SK-N-SH (cell line): ENCODE data around the gene ELL3. TPM values are rescaled to one million over a fixed set of nuclear protein-coding genes. Genes with fewer than 3 reads are reported as not detected.

Experiments used
- CTCF ChIA-PET: fragments of 300-600, 350-600 bp; formaldehyde crosslinking; extraction: SDS; loops from one replicate; lab custom pipeline; 2021; lab: Yijun Ruan, JAX
- POLR2A ChIA-PET: fragments of 350-600 bp; sonication (Branson Sonifier 250); formaldehyde crosslinking; extraction: SDS; loops from one replicate; lab custom pipeline; 2020; ENCODE audit warnings: antibody characterized with exemption, inconsistent platforms; lab: Yijun Ruan, JAX
- DNase-seq: peaks from one replicate; pipeline ENCODE4 v3.0.0; 2012
- H2AFZ ChIP-seq: fragments of 200-600 bp; sonication (generic); 2 replicates; pipeline ENCODE4 v1.8.1; 2016; ENCODE audit warnings: antibody characterized with exemption, mild to moderate bottlenecking, low read depth
- H3F3A ChIP-seq: fragments of 200-600 bp; sonication (generic); replicated peaks from 2 replicates; pipeline ENCODE3; 2016; ENCODE audit warnings: antibody characterized with exemption, mild to moderate bottlenecking; ENCODE audit not compliant: insufficient read depth
- H3K27ac ChIP-seq, 2 experiments: fragments of 200-500 bp in 1 of 2; fragments of 200-600 bp in 1 of 2; sonication (Bioruptor generic) in 1 of 2; sonication (generic), shearing (Covaris generic) in 1 of 2; 2 replicates each; pipeline versions ENCODE4 v1.5.1 to v1.6.1; 2014 to 2016; ENCODE audit warnings: low read depth in 2 of 2, inconsistent platforms in 1 of 2, low read length in 1 of 2, mild to moderate bottlenecking in 1 of 2, mixed read lengths in 1 of 2
- H3K27me3 ChIP-seq: fragments of 200-600 bp; sonication (generic), shearing (Covaris generic); 2 replicates; pipeline ENCODE4 v1.6.1; 2016; ENCODE audit warnings: mixed run types; ENCODE audit not compliant: insufficient read depth
- H3K36me3 ChIP-seq, 2 experiments: fragments of 200-500 bp in 1 of 2; fragments of 200-600 bp in 1 of 2; sonication (Bioruptor generic) in 1 of 2; sonication (generic) in 1 of 2; replicated peaks in 1 of 2; 2 replicates each; pipeline versions ENCODE3 to v1.5.1; 2014 to 2016; ENCODE audit warnings: low read length in 1 of 2, mild to moderate bottlenecking in 1 of 2; ENCODE audit not compliant: insufficient read depth in 2 of 2, control insufficient read depth in 1 of 2
- H3K4me1 ChIP-seq, 2 experiments: fragments of 200-500 bp in 1 of 2; fragments of 200-600 bp in 1 of 2; sonication (Bioruptor generic) in 1 of 2; sonication (generic), shearing (Covaris generic) in 1 of 2; 2 replicates each; pipeline versions ENCODE4 v1.5.1 to v1.6.1; 2014 to 2016; ENCODE audit warnings: low read depth in 1 of 2, low read length in 1 of 2, mixed run types in 1 of 2; ENCODE audit not compliant: insufficient read depth in 2 of 2, control insufficient read depth in 1 of 2
- H3K4me2 ChIP-seq: fragments of 200-600 bp; sonication (generic), shearing (Covaris generic); 2 replicates; pipeline ENCODE4 v1.6.1; 2017; ENCODE audit warnings: mixed run types
- H3K4me3 ChIP-seq, 2 experiments: fragments of 200-500 bp in 1 of 2; fragments of 200-600 bp in 1 of 2; sonication (Bioruptor generic) in 1 of 2; sonication (generic), shearing (Covaris generic) in 1 of 2; 2 replicates each; pipeline versions ENCODE4 v1.5.1 to v1.8.1; 2014 to 2016; ENCODE audit warnings: low read depth in 2 of 2, inconsistent platforms in 1 of 2, low read length in 1 of 2, mild to moderate bottlenecking in 1 of 2, mixed read lengths in 1 of 2, moderate library complexity in 1 of 2
- H3K79me2 ChIP-seq: fragments of 200-600 bp; sonication (generic); 2 replicates; pipeline ENCODE4 v1.8.1; 2017; ENCODE audit warnings: mild to moderate bottlenecking; ENCODE audit not compliant: insufficient read depth
- H3K9ac ChIP-seq: fragments of 200-600 bp; sonication (generic); 2 replicates; pipeline ENCODE4 v1.6.1; 2017; ENCODE audit warnings: mixed run types
- H3K9me2 ChIP-seq: fragments of 200-600 bp; sonication (generic); 2 replicates; pipeline ENCODE4 v1.6.1; 2017; ENCODE audit warnings: mixed run types
- H3K9me3 ChIP-seq: fragments of 200-600 bp; sonication (generic); 2 replicates; pipeline ENCODE4 v1.6.1; 2017; ENCODE audit warnings: mixed run types, mild to moderate bottlenecking, moderate library complexity
- H4K20me1 ChIP-seq: fragments of 200-600 bp; sonication (generic); 2 replicates; pipeline ENCODE4 v1.6.1; 2017; ENCODE audit warnings: mild to moderate bottlenecking, mixed run types; ENCODE audit not compliant: insufficient read depth
- CHD2 ChIP-seq: fragments of 150-350 bp; IDR thresholded peaks from 2 replicates; pipeline ENCODE4 v1.6.1; 2018; ENCODE audit warnings: low read length; ENCODE audit not compliant: partially characterized antibody
- CTCF ChIP-seq: fragments of 200-600 bp; sonication (generic); IDR thresholded peaks from 2 replicates; pipeline ENCODE4 v1.6.1; 2017; ENCODE audit warnings: antibody characterized with exemption, mild to moderate bottlenecking, moderate library complexity
- ELF1 ChIP-seq: IDR thresholded peaks from 2 replicates; pipeline ENCODE4 v1.4.0; 2012
- GATA2 ChIP-seq: sonication (generic); formaldehyde crosslinking; IDR thresholded peaks from 2 replicates; pipeline ENCODE4 v1.5.0; 2020; ENCODE audit warnings: mild to moderate bottlenecking, missing genetic modification reagents
- JUND ChIP-seq: IDR thresholded peaks from 2 replicates; pipeline ENCODE4 v1.4.0; 2012
- MAX ChIP-seq: IDR thresholded peaks from 2 replicates; pipeline ENCODE4 v1.4.0; 2012; ENCODE audit warnings: low read depth
- MEF2A ChIP-seq: IDR thresholded peaks from 2 replicates; pipeline ENCODE4 v1.4.0; 2012; ENCODE audit warnings: low read depth, borderline replicate concordance
- NFIC ChIP-seq: IDR thresholded peaks from 2 replicates; pipeline ENCODE4 v1.4.0; 2012; ENCODE audit warnings: borderline replicate concordance
- NRF1 ChIP-seq: IDR thresholded peaks from 2 replicates; pipeline ENCODE4 v1.6.1; 2012; ENCODE audit warnings: low read depth, mild to moderate bottlenecking, low read length
- PBX3 ChIP-seq: IDR thresholded peaks from 2 replicates; pipeline ENCODE4; 2012
- POLR2AphosphoS5 ChIP-seq: IDR thresholded peaks from 2 replicates; pipeline ENCODE4 v1.6.1; 2012; ENCODE audit warnings: low read depth, low read length
- REST ChIP-seq: IDR thresholded peaks from 2 replicates; pipeline ENCODE4 v1.6.1; 2012; ENCODE audit warnings: mild to moderate bottlenecking, low read depth, low read length, moderate library complexity
- RXRA ChIP-seq: IDR thresholded peaks from 2 replicates; pipeline ENCODE4 v1.4.0; 2012; ENCODE audit warnings: low read depth, mild to moderate bottlenecking, borderline replicate concordance
- TEAD4 ChIP-seq: IDR thresholded peaks from 2 replicates; pipeline ENCODE4 v1.4.0; 2012; ENCODE audit warnings: mild to moderate bottlenecking, borderline replicate concordance; ENCODE audit not compliant: insufficient read depth
- USF1 ChIP-seq: IDR thresholded peaks from 2 replicates; pipeline ENCODE4 v1.4.0; 2012; ENCODE audit warnings: low read depth, borderline replicate concordance
- USF2 ChIP-seq: fragments of 150-350 bp; IDR thresholded peaks from 2 replicates; pipeline ENCODE4 v1.6.1; 2017; ENCODE audit warnings: antibody characterized with exemption, low read length, low read depth, borderline replicate concordance
- ZBTB33 ChIP-seq: IDR thresholded peaks from 2 replicates; pipeline ENCODE4 v1.4.0; 2012; ENCODE audit warnings: low read depth, borderline replicate concordance
- WGBS: methylation state at CpG from one replicate; pipeline ENCODE4 v1.1.6; 2017; ENCODE audit warnings: low lambda C conversion rate; 5-methylcytosine and 5-hydroxymethylcytosine counted together
- polyA plus RNA-seq, 3 experiments: library from polyadenylated mRNA; depleted of rRNA; stranded (reverse); fragments of >200 nt; gene quantifications; 2 replicates each; pipeline ENCODE4 v1.2.3, GENCODE V29; 2012

ELL3 gene
- polyA plus RNA-seq, 1 of the 3 experiments (the other 2 are of a cell fraction) = 0.67 TPM

- no peak for TF ChIP-seq ZBTB33
- no peak for TF ChIP-seq MEF2A
- TF ChIP-seq USF1 = no peak
- TF ChIP-seq USF2 = no peak
- TF ChIP-seq TEAD4 = no peak
- TF ChIP-seq CHD2 = no peak
- no peak for TF ChIP-seq POLR2AphosphoS5
- no peak for TF ChIP-seq NRF1
- no peak for TF ChIP-seq PBX3
- TF ChIP-seq GATA2 (CRISPR knock-in tag) = no peak
- no peak for TF ChIP-seq ELF1
- TF ChIP-seq REST = no peak
- TF ChIP-seq JUND = no peak
- no peak for TF ChIP-seq RXRA
- TF ChIP-seq NFIC = no peak
- TF ChIP-seq MAX = no peak
- TF ChIP-seq CTCF = no peak
- H4K20me1 ChIP-seq = no peaks in the 10 kb centered on the region
- H3F3A ChIP-seq = no peaks in the 10 kb centered on the region
- H3K79me2 ChIP-seq = no peaks in the 10 kb centered on the region
- CTCF ChIA-PET = no interaction called here
- H3K36me3 ChIP-seq = no peaks in the 10 kb centered on the region
- H3K4me3 ChIP-seq = no peak overlapping the region
- no peaks in the 10 kb centered on the region for H3K4me1 ChIP-seq
- no peak overlapping the region for H3K4me2 ChIP-seq
- H3K9me3 ChIP-seq = no peaks in the 10 kb centered on the region
- no peak for DNase-seq
- POLR2A ChIA-PET = no interaction called here
- H3K27me3 ChIP-seq = no peaks in the 10 kb centered on the region; the same call in 1 of the 2 replicates
- H3K27ac ChIP-seq = no peak overlapping the region
- no peak overlapping the region for H2AFZ ChIP-seq
- no peak overlapping the region for H3K9ac ChIP-seq
- WGBS = 57% methylated on average over 4 of the region's 4 CpGs
- no peaks in the 10 kb centered on the region for H3K9me2 ChIP-seq
Measured at GRCh38 chr15:43723151-43723550, 53.6 kb downstream of the ELL3 start.
